EH (cell line): ENCODE data around the gene LARGE1.

Experiments used
- DNase-seq: peaks from one replicate; pipeline ENCODE4 v3.0.0-alpha.2; 2015; ENCODE audit warnings: low read depth

Gene LARGE1

DNA sequence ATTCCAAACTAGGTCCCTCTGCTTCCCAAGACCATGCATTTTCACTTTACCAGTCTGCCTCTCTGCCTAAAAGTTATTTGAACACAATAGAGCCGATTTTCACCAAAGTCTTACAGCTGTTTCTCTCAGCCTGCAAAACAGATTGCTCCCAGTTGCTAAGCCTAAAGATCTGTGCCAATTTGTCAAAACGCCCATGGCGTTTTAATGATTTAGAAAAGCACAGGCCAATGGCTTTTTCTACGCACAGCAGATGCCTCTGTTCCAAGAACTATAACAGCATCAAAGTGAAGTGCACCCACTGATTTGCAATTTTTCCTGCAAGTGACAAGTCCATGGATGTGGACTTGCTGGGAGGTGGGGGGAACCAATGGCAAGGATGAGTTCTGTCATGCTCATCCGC is 688.2 kb downstream of the LARGE1 start:
- no peak for DNase-seq

DNA sequence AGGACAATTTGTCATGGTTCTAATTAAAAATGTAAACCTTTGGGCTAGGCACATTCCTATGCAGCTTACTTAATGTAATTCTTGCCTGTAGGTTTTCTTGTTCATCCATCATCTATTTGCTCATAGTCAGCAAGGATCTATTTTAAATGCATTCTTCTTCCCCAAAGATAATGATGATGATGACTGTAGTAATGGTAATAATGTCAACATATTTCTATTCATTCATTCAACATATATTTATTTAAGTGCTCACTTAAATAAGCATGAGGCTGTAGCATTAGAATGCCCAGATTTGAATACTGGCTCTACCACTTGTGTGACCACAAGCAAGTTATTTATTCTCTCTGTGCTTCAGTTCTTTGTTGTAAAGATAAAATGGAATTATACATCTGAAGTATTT is 692.5 kb downstream of the LARGE1 start:
- no peak for DNase-seq

DNA sequence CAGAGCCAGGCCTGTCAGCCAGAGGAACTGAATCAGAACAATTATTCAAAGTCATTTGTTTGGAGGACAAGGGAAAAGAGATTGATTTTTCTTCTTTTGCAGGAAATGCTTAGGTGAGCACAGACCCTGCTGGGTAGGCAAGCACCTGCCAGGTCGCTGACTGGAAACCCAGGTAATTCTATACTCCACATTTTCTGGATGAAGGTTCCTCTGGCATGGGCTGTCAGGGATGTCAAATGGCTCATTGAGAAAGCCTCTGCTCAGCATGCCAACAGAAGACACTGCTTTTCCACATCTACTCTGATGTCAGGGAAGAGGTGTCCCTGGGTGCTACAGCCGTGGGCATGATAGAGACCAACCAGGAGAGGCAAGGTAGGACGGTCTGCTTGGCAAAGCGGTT is 695.4 kb downstream of the LARGE1 start:
- DNase-seq = no peak
